ENCODE data around the gene CASZ1.

DNA sequence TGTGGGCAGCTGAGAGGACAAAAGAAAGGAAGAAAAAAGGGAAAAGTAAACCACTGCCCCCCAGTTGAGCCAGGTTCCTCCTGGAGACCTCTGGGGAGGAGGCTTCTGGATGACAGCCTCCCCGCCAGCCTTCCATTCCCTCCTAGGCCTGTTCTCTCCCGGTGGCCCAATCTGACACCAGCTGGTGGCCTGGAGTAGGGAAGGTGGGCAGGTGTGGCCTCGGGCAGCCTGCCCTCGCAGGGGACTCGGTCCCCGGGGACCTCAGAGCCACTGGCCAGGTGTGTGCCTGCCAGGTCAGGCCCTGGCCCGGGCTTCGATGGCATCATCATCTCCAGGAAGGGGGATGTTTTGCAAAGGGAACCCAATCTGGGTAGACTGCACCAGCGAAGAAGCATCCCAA, 159.0 kb downstream of the CASZ1 start:
- TF ChIP-seq, protein P1, sequence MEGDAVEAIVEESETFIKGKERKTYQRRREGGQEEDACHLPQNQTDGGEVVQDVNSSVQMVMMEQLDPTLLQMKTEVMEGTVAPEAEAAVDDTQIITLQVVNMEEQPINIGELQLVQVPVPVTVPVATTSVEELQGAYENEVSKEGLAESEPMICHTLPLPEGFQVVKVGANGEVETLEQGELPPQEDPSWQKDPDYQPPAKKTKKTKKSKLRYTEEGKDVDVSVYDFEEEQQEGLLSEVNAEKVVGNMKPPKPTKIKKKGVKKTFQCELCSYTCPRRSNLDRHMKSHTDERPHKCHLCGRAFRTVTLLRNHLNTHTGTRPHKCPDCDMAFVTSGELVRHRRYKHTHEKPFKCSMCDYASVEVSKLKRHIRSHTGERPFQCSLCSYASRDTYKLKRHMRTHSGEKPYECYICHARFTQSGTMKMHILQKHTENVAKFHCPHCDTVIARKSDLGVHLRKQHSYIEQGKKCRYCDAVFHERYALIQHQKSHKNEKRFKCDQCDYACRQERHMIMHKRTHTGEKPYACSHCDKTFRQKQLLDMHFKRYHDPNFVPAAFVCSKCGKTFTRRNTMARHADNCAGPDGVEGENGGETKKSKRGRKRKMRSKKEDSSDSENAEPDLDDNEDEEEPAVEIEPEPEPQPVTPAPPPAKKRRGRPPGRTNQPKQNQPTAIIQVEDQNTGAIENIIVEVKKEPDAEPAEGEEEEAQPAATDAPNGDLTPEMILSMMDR (IDR thresholded peaks at IDR 0.05; ENCODE audit: insufficient read depth, low read depth, low read length): no peak
- no peak for TF ChIP-seq EZH2 (IDR thresholded peaks at IDR 0.05; ENCODE audit: insufficient read depth, low read length)
